ENCODE results near the gene CCDC187. TPM values are rescaled to one million over a fixed set of nuclear protein-coding genes. Genes with fewer than 3 reads are reported as not detected.

The CCDC187 gene
- polyA plus RNA-seq, 3 donors: not detected

DNA sequence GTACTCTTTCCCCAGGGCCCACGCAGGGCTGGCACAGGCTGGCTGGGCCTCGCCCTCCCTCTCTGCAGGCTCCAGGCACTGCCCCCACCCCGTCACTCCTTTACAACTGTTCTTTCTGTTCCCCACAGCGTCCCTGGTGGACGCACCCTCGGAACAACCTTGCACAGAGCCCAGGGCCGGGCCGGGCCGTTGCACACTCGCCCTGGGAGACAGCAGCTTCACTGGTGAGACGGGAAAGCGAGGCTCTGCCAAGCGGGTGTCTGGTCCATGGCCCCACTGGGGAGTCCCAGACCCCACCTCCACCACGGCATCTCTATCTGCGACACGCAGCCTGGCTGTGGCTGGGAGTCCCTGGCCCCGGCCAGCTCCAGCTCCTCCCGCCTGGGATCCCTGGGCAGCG, 39.9 kb downstream of the CCDC187 start:
- no peaks in the 10 kb centered on the region for H4K20me1 ChIP-seq (ENCODE audit: insufficient read depth, low read length)
- H3K79me2 ChIP-seq (ENCODE audit: insufficient read depth, low read length): no peaks in the 10 kb centered on the region
- H3K4me1 ChIP-seq (ENCODE audit: control insufficient read depth in 1 of 2, insufficient read depth in 2 of 2, low read length in 2 of 2): peaks cover 7 to 15% of the 10 kb centered on the region in 2 donors
- Mint-ChIP-seq H3K4me1 (peaks cover 8% of the 10 kb centered on the region), H3K27ac (no peak overlapping the region), H3K9me3 (peaks cover 0 to 4% (median 0%) of the 10 kb centered on the region in 7 donors), H3K4me3 (no peak overlapping the region), H3K36me3 (no peaks in the 10 kb centered on the region), H3K27me3 (ENCODE audit: low read depth in 3 of 3) (peaks cover 4 to 14% (median 9%) of the 10 kb centered on the region in 3 donors)
- peaks cover 0 to 4% of the 10 kb centered on the region in 2 donors for H3K27me3 ChIP-seq (ENCODE audit: control insufficient read depth in 2 of 2, insufficient read depth in 2 of 2, low read length in 2 of 2)
- intact Hi-C loops (cut with micrococcal nuclease): no loop called here
- TF ChIP-seq, protein P1, sequence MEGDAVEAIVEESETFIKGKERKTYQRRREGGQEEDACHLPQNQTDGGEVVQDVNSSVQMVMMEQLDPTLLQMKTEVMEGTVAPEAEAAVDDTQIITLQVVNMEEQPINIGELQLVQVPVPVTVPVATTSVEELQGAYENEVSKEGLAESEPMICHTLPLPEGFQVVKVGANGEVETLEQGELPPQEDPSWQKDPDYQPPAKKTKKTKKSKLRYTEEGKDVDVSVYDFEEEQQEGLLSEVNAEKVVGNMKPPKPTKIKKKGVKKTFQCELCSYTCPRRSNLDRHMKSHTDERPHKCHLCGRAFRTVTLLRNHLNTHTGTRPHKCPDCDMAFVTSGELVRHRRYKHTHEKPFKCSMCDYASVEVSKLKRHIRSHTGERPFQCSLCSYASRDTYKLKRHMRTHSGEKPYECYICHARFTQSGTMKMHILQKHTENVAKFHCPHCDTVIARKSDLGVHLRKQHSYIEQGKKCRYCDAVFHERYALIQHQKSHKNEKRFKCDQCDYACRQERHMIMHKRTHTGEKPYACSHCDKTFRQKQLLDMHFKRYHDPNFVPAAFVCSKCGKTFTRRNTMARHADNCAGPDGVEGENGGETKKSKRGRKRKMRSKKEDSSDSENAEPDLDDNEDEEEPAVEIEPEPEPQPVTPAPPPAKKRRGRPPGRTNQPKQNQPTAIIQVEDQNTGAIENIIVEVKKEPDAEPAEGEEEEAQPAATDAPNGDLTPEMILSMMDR (IDR thresholded peaks at IDR 0.05): no peak
- no peak overlapping the region for H3K27ac ChIP-seq (ENCODE audit: low read depth in 1 of 2, low read length in 2 of 2)
- H3K36me3 ChIP-seq (replicated peaks in 1 of 2; ENCODE audit: control insufficient read depth in 1 of 2, insufficient read depth in 2 of 2, low read length in 2 of 2): no peaks in the 10 kb centered on the region
- H3K9ac ChIP-seq (ENCODE audit: insufficient read depth, low read length, poor library complexity, severe bottlenecking): no peak overlapping the region
- no peak overlapping the region for H2AFZ ChIP-seq (ENCODE audit: insufficient read depth, low read depth, low read length, poor library complexity, severe bottlenecking)
- no peak overlapping the region for H3K4me2 ChIP-seq (replicated peaks; ENCODE audit: extremely low read depth, low read length, poor library complexity, severe bottlenecking)
- 98% methylated on average over 18 of the region's 19 CpGs for WGBS (ENCODE audit: insufficient coverage)
- H3K9me3 ChIP-seq (replicated peaks in 1 of 2; ENCODE audit: control insufficient read depth in 1 of 2, insufficient read depth in 1 of 2, low read length in 2 of 2): no peaks in the 10 kb centered on the region
- no peak for DNase-seq
- no peak overlapping the region for H3K4me3 ChIP-seq (replicated peaks in 1 of 3; ENCODE audit: low read depth in 2 of 3, low read length in 3 of 3)

DNA sequence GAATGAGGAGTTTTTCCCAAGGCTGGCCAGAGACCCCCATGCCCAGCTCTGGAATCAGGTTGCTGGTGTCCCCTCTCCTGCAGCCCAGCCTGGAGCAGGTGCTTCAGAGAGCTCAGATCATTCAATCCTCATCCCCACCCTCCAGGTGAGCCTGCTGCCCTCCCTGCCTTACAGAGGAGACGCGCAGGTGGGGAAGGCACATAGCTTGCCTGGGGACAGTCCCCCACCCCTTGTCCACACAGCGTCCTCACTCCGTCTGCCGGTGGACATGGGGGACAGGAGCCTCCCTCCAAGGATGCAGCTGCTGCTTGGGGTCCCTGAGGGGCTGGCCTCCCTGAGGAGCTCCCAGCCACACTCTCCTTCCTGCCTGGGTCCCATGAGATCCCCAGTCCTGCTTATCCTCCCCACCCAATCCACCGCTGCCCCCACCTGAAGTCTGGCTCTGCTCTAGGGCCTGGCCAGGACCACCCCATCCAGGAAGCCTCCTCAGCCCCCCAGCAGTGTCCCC, 41.2 kb downstream of the CCDC187 start:
- no peaks in the 10 kb centered on the region for H3K9me3 ChIP-seq (replicated peaks in 1 of 2; ENCODE audit: control insufficient read depth in 1 of 2, insufficient read depth in 1 of 2, low read length in 2 of 2)
- TF ChIP-seq, protein P1 (IDR thresholded peaks at IDR 0.05): no peak
- intact Hi-C loops (cut with micrococcal nuclease): no loop called here
- no peak overlapping the region for H3K9ac ChIP-seq (ENCODE audit: insufficient read depth, low read length, poor library complexity, severe bottlenecking)
- H4K20me1 ChIP-seq (ENCODE audit: insufficient read depth, low read length): no peaks in the 10 kb centered on the region
- WGBS (ENCODE audit: insufficient coverage): 77% methylated on average over 3 of the region's 6 CpGs
- H3K27me3 Mint-ChIP-seq (ENCODE audit: low read depth in 3 of 3): peaks cover 0 to 11% (median 0%) of the 10 kb centered on the region in 3 donors
- H3K79me2 ChIP-seq (ENCODE audit: insufficient read depth, low read length): no peaks in the 10 kb centered on the region
- no peaks in the 10 kb centered on the region for H3K36me3 Mint-ChIP-seq
- H3K36me3 ChIP-seq (replicated peaks in 1 of 2; ENCODE audit: control insufficient read depth in 1 of 2, insufficient read depth in 2 of 2, low read length in 2 of 2): no peaks in the 10 kb centered on the region
- no peak overlapping the region for H3K4me2 ChIP-seq (replicated peaks; ENCODE audit: extremely low read depth, low read length, poor library complexity, severe bottlenecking)
- H3K4me1 ChIP-seq (ENCODE audit: control insufficient read depth in 1 of 2, insufficient read depth in 2 of 2, low read length in 2 of 2): peaks cover 4 to 11% of the 10 kb centered on the region in 2 donors
- H3K27ac Mint-ChIP-seq: no peak overlapping the region
- H3K27me3 ChIP-seq (ENCODE audit: control insufficient read depth in 2 of 2, insufficient read depth in 2 of 2, low read length in 2 of 2): no peaks in the 10 kb centered on the region
- peaks cover 5% of the 10 kb centered on the region for H3K4me1 Mint-ChIP-seq
- no peak overlapping the region for H3K4me3 Mint-ChIP-seq
- no peak overlapping the region for H2AFZ ChIP-seq (ENCODE audit: insufficient read depth, low read depth, low read length, poor library complexity, severe bottlenecking)
- peaks cover 0 to 4% (median 0%) of the 10 kb centered on the region in 7 donors for H3K9me3 Mint-ChIP-seq
- DNase-seq: no peak
- H3K4me3 ChIP-seq (replicated peaks in 1 of 3; ENCODE audit: low read depth in 2 of 3, low read length in 3 of 3): no peak overlapping the region
- no peak overlapping the region for H3K27ac ChIP-seq (ENCODE audit: low read depth in 1 of 2, low read length in 2 of 2)
